ENCODE measurements around the gene TFAP2A. TPM values are rescaled to one million over a fixed set of nuclear protein-coding genes. Genes with fewer than 3 reads are reported as not detected.

TFAP2A gene
- total RNA-seq, 1 experiment from 2014 or later = 24.3 TPM

- Histone ChIP-seq H3K4me3 (replicated peaks in 1 of 2; ENCODE audit: low read depth in 1 of 2, low read length in 2 of 2) (no peak overlapping the region), H4K20me1 (ENCODE audit: insufficient read depth) (no peaks in the 10 kb centered on the region), H3K79me2 (ENCODE audit: insufficient read depth, low read length) (no peaks in the 10 kb centered on the region), H3K27ac (ENCODE audit: low read depth, low read length) (no peak overlapping the region), H3K9me2 (ENCODE audit: insufficient read depth) (no peaks in the 10 kb centered on the region), H3K27me3 (ENCODE audit: insufficient read depth, low read length) (no peaks in the 10 kb centered on the region), H2AFZ (ENCODE audit: low read depth, low read length, poor library complexity, severe bottlenecking) (no peak overlapping the region), H3K9ac (ENCODE audit: low read length) (no peak overlapping the region), H3K4me1 (ENCODE audit: control insufficient read depth in 1 of 2, insufficient read depth in 2 of 2, low read length in 2 of 2) (peaks cover 3 to 7% of the 10 kb centered on the region in 2 experiments; a peak in 2 of 4 replicates), H3K36me3 (ENCODE audit: control insufficient read depth in 1 of 2, insufficient read depth in 2 of 2, low read length in 2 of 2) (no peaks in the 10 kb centered on the region), H3K9me3 (ENCODE audit: control insufficient read depth in 1 of 2, insufficient read depth in 1 of 2, low read depth in 1 of 2, low read length in 2 of 2) (no peaks in the 10 kb centered on the region), H3K4me2 (ENCODE audit: low read length) (no peak overlapping the region)
- TF ChIP-seq JUND (IDR thresholded peaks at IDR 0.05) (no peak), CBX3 (IDR thresholded peaks at IDR 0.05; ENCODE audit: low read depth) (no peak), TCF7L2 (IDR thresholded peaks at IDR 0.05; ENCODE audit: borderline replicate concordance, extremely low read depth, insufficient read depth, insufficient read length) (no peak), FOSL1 (IDR thresholded peaks at IDR 0.05; ENCODE audit: low read depth) (no peak), CEBPB (IDR thresholded peaks at IDR 0.05; ENCODE audit: low read depth) (no peak), MAX (IDR thresholded peaks at IDR 0.05) (no peak), ZFX (IDR thresholded peaks at IDR 0.05) (no peak)
- no peak for DNase-seq (ENCODE audit: low read depth, low spot score)
- ChIA-PET CTCF (interaction anchor here (1.1 kb wide), 1 partner anchor 13 kb away, joined by 3 read pairs; no protein-coding TSS in a partner anchor), POLR2A (interaction anchor here (1.2 kb wide), 1 partner anchor 13 kb away, joined by 3 read pairs; no protein-coding TSS in a partner anchor), RAD21 (ENCODE audit: low non-redundant PET in 1 of 2, low total read pairs in 2 of 2, uncharacterized antibody in 2 of 2, unreplicated experiment in 2 of 2) (no interaction called here)
- intact Hi-C loops (cut with micrococcal nuclease) = no loop called here
- no TSS peak for BruUV-seq (replicated peaks)
- no peak for ATAC-seq
These were observed 6.5 kb upstream of the TFAP2A start for GRCh38 chr6:10421158-10421920.

GRCh38 chr6:10420546-10421157 is 5.8 kb upstream of the TFAP2A start:
- peaks cover 3 to 8% of the 10 kb centered on the region in 2 experiments; a peak in 3 of 4 replicates for H3K4me1 ChIP-seq (ENCODE audit: control insufficient read depth in 1 of 2, insufficient read depth in 2 of 2, low read length in 2 of 2)
- H3K27ac ChIP-seq (ENCODE audit: low read depth, low read length) = no peak overlapping the region
- no peak overlapping the region for H3K4me2 ChIP-seq (ENCODE audit: low read length)
- H3K79me2 ChIP-seq (ENCODE audit: insufficient read depth, low read length) = no peaks in the 10 kb centered on the region
- no peak overlapping the region for H2AFZ ChIP-seq (ENCODE audit: low read depth, low read length, poor library complexity, severe bottlenecking)
- BruUV-seq (replicated peaks) = no TSS peak
- H3K27me3 ChIP-seq (ENCODE audit: insufficient read depth, low read length) = no peaks in the 10 kb centered on the region
- POLR2A ChIA-PET = interaction anchor here (1.2 kb wide), 1 partner anchor 14 kb away, joined by 3 read pairs; no protein-coding TSS in a partner anchor
- H3K9me2 ChIP-seq (ENCODE audit: insufficient read depth) = no peaks in the 10 kb centered on the region
- no peak for DNase-seq (ENCODE audit: low read depth, low spot score)
- no peak overlapping the region for H3K4me3 ChIP-seq (replicated peaks in 1 of 2; ENCODE audit: low read depth in 1 of 2, low read length in 2 of 2)
- ATAC-seq = no peak
- no peaks in the 10 kb centered on the region for H3K36me3 ChIP-seq (ENCODE audit: control insufficient read depth in 1 of 2, insufficient read depth in 2 of 2, low read length in 2 of 2)
- CTCF ChIA-PET = no interaction called here
- no peak overlapping the region for H3K9ac ChIP-seq (ENCODE audit: low read length)
- H4K20me1 ChIP-seq (ENCODE audit: insufficient read depth) = no peaks in the 10 kb centered on the region
- RAD21 ChIA-PET (ENCODE audit: low non-redundant PET in 1 of 2, low total read pairs in 2 of 2, uncharacterized antibody in 2 of 2, unreplicated experiment in 2 of 2) = no interaction called here
- intact Hi-C loops (cut with micrococcal nuclease) = no loop called here
- no peaks in the 10 kb centered on the region for H3K9me3 ChIP-seq (ENCODE audit: control insufficient read depth in 1 of 2, insufficient read depth in 1 of 2, low read depth in 1 of 2, low read length in 2 of 2)
- TF ChIP-seq, protein P1, sequence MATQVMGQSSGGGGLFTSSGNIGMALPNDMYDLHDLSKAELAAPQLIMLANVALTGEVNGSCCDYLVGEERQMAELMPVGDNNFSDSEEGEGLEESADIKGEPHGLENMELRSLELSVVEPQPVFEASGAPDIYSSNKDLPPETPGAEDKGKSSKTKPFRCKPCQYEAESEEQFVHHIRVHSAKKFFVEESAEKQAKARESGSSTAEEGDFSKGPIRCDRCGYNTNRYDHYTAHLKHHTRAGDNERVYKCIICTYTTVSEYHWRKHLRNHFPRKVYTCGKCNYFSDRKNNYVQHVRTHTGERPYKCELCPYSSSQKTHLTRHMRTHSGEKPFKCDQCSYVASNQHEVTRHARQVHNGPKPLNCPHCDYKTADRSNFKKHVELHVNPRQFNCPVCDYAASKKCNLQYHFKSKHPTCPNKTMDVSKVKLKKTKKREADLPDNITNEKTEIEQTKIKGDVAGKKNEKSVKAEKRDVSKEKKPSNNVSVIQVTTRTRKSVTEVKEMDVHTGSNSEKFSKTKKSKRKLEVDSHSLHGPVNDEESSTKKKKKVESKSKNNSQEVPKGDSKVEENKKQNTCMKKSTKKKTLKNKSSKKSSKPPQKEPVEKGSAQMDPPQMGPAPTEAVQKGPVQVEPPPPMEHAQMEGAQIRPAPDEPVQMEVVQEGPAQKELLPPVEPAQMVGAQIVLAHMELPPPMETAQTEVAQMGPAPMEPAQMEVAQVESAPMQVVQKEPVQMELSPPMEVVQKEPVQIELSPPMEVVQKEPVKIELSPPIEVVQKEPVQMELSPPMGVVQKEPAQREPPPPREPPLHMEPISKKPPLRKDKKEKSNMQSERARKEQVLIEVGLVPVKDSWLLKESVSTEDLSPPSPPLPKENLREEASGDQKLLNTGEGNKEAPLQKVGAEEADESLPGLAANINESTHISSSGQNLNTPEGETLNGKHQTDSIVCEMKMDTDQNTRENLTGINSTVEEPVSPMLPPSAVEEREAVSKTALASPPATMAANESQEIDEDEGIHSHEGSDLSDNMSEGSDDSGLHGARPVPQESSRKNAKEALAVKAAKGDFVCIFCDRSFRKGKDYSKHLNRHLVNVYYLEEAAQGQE (IDR thresholded peaks at IDR 0.05; ENCODE audit: low read depth) = no peak
- TF ChIP-seq ZFX (IDR thresholded peaks at IDR 0.05) (no peak), TCF7L2 (IDR thresholded peaks at IDR 0.05; ENCODE audit: borderline replicate concordance, extremely low read depth, insufficient read depth, insufficient read length) (no peak), MAX (IDR thresholded peaks at IDR 0.05) (no peak), RAD21 (IDR thresholded peaks at IDR 0.05; ENCODE audit: low read depth) (no peak)
- TF ChIP-seq, protein P2, sequence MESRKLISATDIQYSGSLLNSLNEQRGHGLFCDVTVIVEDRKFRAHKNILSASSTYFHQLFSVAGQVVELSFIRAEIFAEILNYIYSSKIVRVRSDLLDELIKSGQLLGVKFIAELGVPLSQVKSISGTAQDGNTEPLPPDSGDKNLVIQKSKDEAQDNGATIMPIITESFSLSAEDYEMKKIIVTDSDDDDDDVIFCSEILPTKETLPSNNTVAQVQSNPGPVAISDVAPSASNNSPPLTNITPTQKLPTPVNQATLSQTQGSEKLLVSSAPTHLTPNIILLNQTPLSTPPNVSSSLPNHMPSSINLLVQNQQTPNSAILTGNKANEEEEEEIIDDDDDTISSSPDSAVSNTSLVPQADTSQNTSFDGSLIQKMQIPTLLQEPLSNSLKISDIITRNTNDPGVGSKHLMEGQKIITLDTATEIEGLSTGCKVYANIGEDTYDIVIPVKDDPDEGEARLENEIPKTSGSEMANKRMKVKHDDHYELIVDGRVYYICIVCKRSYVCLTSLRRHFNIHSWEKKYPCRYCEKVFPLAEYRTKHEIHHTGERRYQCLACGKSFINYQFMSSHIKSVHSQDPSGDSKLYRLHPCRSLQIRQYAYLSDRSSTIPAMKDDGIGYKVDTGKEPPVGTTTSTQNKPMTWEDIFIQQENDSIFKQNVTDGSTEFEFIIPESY (IDR thresholded peaks at IDR 0.05; ENCODE audit: extremely low read depth, insufficient replicate concordance, low read length) = no peak
